Thyroid gland (tissue), 4 donors: ENCODE results near the gene SLC24A4.

Experiments
- POLR2A ChIP-seq, 2 donors: fragments of 450-650 bp; IDR thresholded peaks; one replicate each; pipeline ENCODE4 v1.6.1; 2017; ENCODE audit warnings: antibody characterized with exemption in 2 of 2, mild to moderate bottlenecking in 2 of 2, moderate library complexity in 1 of 2
- TF ChIP-seq, protein P1 (sequence below), 6 experiments: fragments of 200-600 bp in 3 of 6; fragments of 450-650 bp in 3 of 6; sonication (generic) in 3 of 6; IDR thresholded peaks; one replicate each; pipeline ENCODE4 v1.5.1; 2016 to 2019; ENCODE audit warnings: antibody characterized with exemption in 6 of 6, mild to moderate bottlenecking in 2 of 6, inconsistent platforms in 1 of 6, moderate library complexity in 1 of 6

DNA sequence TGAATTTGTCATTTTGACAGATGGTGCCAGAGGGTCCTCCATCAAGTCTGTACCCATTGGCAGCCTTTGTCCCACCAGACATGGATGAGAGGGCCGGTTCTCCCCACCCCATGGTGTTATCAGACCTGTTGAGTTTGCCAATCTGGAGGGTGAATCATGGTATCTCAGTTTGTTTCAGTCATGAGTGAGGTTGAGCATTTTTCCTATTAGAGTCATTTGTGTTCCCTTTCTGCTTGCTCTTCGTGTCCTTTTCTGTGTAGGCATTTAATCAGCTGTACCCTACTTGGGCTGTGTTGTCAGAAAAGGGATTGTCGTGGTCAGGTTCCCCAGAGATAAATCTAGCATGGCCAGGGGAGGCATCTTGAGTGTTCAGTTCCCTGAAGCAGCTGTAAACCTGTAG, 30.5 kb downstream of the SLC24A4 start:
- TF ChIP-seq, protein P1, sequence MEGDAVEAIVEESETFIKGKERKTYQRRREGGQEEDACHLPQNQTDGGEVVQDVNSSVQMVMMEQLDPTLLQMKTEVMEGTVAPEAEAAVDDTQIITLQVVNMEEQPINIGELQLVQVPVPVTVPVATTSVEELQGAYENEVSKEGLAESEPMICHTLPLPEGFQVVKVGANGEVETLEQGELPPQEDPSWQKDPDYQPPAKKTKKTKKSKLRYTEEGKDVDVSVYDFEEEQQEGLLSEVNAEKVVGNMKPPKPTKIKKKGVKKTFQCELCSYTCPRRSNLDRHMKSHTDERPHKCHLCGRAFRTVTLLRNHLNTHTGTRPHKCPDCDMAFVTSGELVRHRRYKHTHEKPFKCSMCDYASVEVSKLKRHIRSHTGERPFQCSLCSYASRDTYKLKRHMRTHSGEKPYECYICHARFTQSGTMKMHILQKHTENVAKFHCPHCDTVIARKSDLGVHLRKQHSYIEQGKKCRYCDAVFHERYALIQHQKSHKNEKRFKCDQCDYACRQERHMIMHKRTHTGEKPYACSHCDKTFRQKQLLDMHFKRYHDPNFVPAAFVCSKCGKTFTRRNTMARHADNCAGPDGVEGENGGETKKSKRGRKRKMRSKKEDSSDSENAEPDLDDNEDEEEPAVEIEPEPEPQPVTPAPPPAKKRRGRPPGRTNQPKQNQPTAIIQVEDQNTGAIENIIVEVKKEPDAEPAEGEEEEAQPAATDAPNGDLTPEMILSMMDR (IDR thresholded peaks at IDR 0.05) = no peak
- no peak for TF ChIP-seq POLR2A (IDR thresholded peaks at IDR 0.05)
